ENCODE data around the gene LRRC74B.
"Not testable (repeated sequence)": the region's sequence is repeated elsewhere in the genome, so short reads cannot be mapped to it uniquely, and the experiment has no call there.

LRRC74B gene

GRCh38 chr22:21069375-21069774 lies 23.6 kb downstream of the LRRC74B start:
- H3K4me3 ChIP-seq (ENCODE audit: low read length): no peak overlapping the region
- H3K27me3 ChIP-seq (ENCODE audit: control insufficient read depth, insufficient read depth, low read length): no peaks in the 10 kb centered on the region
- no peaks in the 10 kb centered on the region for H3K9me3 ChIP-seq (ENCODE audit: control insufficient read depth, low read depth, low read length)
- no peak overlapping the region for H3K9ac ChIP-seq (ENCODE audit: low read length)
- H3K27ac ChIP-seq (ENCODE audit: low read length): no peak overlapping the region
- no peaks in the 10 kb centered on the region for H3K36me3 ChIP-seq (ENCODE audit: control insufficient read depth, low read depth, low read length)
- H3K4me1 ChIP-seq (ENCODE audit: control insufficient read depth, low read depth, low read length): no peaks in the 10 kb centered on the region

- Histone ChIP-seq H3K9ac (ENCODE audit: low read length) (no peak overlapping the region), H3K36me3 (ENCODE audit: control insufficient read depth, low read depth, low read length) (no peaks in the 10 kb centered on the region), H3K9me3 (ENCODE audit: control insufficient read depth, low read depth, low read length) (no peaks in the 10 kb centered on the region), H3K4me1 (ENCODE audit: control insufficient read depth, low read depth, low read length) (no peaks in the 10 kb centered on the region), H3K27me3 (ENCODE audit: control insufficient read depth, insufficient read depth, low read length) (no peaks in the 10 kb centered on the region), H3K27ac (ENCODE audit: low read length) (no peak overlapping the region), H3K4me3 (ENCODE audit: low read length) (no peak overlapping the region)
Measured at GRCh38 chr22:21070690-21071615, 25.2 kb downstream of the LRRC74B start.

DNA sequence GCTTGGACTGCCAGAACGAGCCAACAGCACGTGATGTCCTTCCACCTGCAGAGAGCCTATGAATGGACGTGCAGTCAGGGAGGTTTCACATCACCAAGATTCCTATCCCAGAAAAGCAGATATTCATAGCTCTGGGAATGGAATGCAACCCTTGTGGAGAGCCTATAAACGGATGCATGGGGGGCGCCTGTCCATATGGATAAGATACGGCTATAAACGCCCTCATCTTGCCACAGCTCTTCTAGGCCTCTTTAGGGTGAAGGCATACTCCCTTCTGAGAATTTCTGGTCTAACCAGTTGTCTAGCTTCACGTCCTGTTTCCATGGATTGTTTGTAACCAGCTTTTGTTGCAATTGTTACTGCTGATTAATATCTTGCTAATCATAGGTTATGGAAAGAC lies 26.1 kb downstream of the LRRC74B start:
- H3K4me3 ChIP-seq (ENCODE audit: low read length); H3K36me3 ChIP-seq (ENCODE audit: control insufficient read depth, low read depth, low read length); H3K9ac ChIP-seq (ENCODE audit: low read length); H3K9me3 ChIP-seq (ENCODE audit: control insufficient read depth, low read depth, low read length); H3K27me3 ChIP-seq (ENCODE audit: control insufficient read depth, insufficient read depth, low read length); H3K27ac ChIP-seq (ENCODE audit: low read length); H3K4me1 ChIP-seq (ENCODE audit: control insufficient read depth, low read depth, low read length): not testable (repeated sequence)

GRCh38 chr22:21073023-21073422 lies 27.3 kb downstream of the LRRC74B start:
- Histone ChIP-seq H3K9me3 (ENCODE audit: control insufficient read depth, low read depth, low read length) (no peaks in the 10 kb centered on the region), H3K27ac (ENCODE audit: low read length) (no peak overlapping the region), H3K36me3 (ENCODE audit: control insufficient read depth, low read depth, low read length) (no peaks in the 10 kb centered on the region), H3K4me1 (ENCODE audit: control insufficient read depth, low read depth, low read length) (no peaks in the 10 kb centered on the region), H3K4me3 (ENCODE audit: low read length) (no peak overlapping the region), H3K9ac (ENCODE audit: low read length) (no peak overlapping the region), H3K27me3 (ENCODE audit: control insufficient read depth, insufficient read depth, low read length) (no peaks in the 10 kb centered on the region)

DNA sequence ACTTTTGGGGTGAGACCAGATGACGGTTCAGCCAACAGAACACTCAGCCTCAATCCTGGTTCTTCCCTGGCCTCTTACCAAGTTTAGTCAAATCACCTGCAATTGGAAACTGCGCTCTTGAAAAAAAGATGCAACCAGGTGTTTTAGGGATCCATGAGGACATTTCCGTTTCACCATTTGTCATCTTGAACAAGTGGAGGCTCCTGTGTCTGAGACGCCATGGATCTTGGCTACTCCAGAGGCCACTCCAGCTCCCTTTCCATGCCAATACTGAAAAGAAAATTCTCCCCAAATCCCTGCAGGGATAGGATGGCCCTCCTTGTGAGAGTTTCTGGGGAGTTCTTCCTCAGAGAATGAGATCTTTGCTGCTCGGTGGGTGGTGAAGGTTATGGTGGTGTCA lies 27.7 kb downstream of the LRRC74B start:
- Histone ChIP-seq H3K27me3 (ENCODE audit: control insufficient read depth, insufficient read depth, low read length) (no peaks in the 10 kb centered on the region), H3K36me3 (ENCODE audit: control insufficient read depth, low read depth, low read length) (no peaks in the 10 kb centered on the region), H3K27ac (ENCODE audit: low read length) (no peak overlapping the region), H3K9ac (ENCODE audit: low read length) (no peak overlapping the region), H3K9me3 (ENCODE audit: control insufficient read depth, low read depth, low read length) (no peaks in the 10 kb centered on the region), H3K4me1 (ENCODE audit: control insufficient read depth, low read depth, low read length) (no peaks in the 10 kb centered on the region), H3K4me3 (ENCODE audit: low read length) (no peak overlapping the region)

DNA sequence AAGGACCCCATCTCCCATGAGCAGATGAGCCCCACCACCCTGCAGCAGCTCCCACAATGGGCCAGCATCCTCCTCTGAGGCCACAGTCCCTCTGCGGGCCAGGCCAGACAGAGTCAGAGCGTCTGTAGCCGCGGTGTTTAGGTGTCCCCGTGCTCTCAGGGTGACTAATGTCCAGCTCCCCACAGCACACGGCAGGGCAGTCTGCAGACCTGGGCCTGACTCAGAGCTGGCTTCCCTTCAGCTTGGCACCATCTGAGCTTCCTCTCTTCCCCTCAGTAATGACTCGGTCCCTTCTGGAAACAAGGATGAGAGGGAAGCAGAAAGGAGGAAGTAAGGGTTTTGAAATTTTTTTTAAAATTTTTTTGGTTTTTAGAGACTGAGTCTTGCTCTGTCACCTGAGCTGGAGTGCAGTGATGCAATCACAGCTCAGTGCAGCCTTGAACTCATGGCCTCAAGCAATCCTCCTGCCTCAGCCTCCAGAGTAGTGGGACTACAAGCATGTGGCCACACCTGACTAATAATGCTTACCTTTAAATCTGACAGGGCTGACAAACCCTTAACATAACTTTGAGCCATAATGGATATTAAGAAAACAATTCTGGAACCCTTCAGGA lies 28.5 kb downstream of the LRRC74B start:
- no peak overlapping the region for H3K9ac ChIP-seq (ENCODE audit: low read length)
- H3K27me3 ChIP-seq (ENCODE audit: control insufficient read depth, insufficient read depth, low read length): no peaks in the 10 kb centered on the region
- no peaks in the 10 kb centered on the region for H3K36me3 ChIP-seq (ENCODE audit: control insufficient read depth, low read depth, low read length)
- H3K4me1 ChIP-seq (ENCODE audit: control insufficient read depth, low read depth, low read length): no peaks in the 10 kb centered on the region
- no peak overlapping the region for H3K27ac ChIP-seq (ENCODE audit: low read length)
- H3K4me3 ChIP-seq (ENCODE audit: low read length): no peak overlapping the region
- no peaks in the 10 kb centered on the region for H3K9me3 ChIP-seq (ENCODE audit: control insufficient read depth, low read depth, low read length)

GRCh38 chr22:21075516-21076138 lies 29.9 kb downstream of the LRRC74B start:
- H3K9ac ChIP-seq (ENCODE audit: low read length): no peak overlapping the region
- H3K9me3 ChIP-seq (ENCODE audit: control insufficient read depth, low read depth, low read length): no peaks in the 10 kb centered on the region
- H3K4me1 ChIP-seq (ENCODE audit: control insufficient read depth, low read depth, low read length): no peaks in the 10 kb centered on the region
- no peaks in the 10 kb centered on the region for H3K27me3 ChIP-seq (ENCODE audit: control insufficient read depth, insufficient read depth, low read length)
- H3K27ac ChIP-seq (ENCODE audit: low read length): no peak overlapping the region
- no peak overlapping the region for H3K4me3 ChIP-seq (ENCODE audit: low read length)
- no peaks in the 10 kb centered on the region for H3K36me3 ChIP-seq (ENCODE audit: control insufficient read depth, low read depth, low read length)

DNA sequence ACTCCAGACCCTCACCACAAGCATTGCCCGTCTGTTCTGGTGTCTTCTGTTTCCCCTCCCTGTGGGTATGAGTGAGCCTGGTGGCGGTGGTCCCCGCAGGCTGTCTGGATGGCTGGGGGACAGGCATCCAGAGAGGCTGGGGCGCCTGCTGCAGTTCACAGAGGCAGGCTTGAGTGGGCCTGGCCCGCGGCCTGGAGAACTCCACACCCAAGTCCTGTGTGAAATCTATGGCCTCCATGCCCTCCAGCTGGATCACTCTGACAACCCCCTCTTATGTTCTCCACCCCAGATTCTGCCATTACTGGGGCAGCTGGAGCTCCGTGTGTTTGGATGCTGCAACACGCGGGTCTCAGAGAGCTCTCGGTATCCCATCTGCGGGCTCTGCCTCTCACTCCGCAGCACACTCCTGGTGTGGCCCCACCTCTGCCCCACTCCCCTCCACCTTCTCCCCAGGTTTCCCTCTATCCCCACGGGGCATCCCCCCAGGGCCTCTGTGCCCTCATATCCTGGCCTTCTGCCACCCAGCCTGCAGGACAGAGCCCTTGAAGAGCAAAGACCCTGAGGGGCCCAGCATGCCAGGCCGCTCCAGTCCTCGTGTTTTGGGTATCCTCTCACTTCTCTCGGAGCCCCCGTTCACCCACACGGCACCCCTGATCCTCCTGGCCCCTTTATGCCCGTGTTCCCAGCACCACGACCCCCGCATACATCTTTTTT lies 31.3 kb downstream of the LRRC74B start:
- Histone ChIP-seq H3K9me3 (ENCODE audit: control insufficient read depth, low read depth, low read length) (no peaks in the 10 kb centered on the region), H3K4me1 (ENCODE audit: control insufficient read depth, low read depth, low read length) (no peaks in the 10 kb centered on the region), H3K27me3 (ENCODE audit: control insufficient read depth, insufficient read depth, low read length) (no peaks in the 10 kb centered on the region)

GRCh38 chr22:21077884-21078508 lies 32.2 kb downstream of the LRRC74B start:
- Histone ChIP-seq H3K4me3 (ENCODE audit: low read length) (no peak overlapping the region), H3K9ac (ENCODE audit: low read length) (no peak overlapping the region), H3K27me3 (ENCODE audit: control insufficient read depth, insufficient read depth, low read length) (no peaks in the 10 kb centered on the region), H3K9me3 (ENCODE audit: control insufficient read depth, low read depth, low read length) (no peaks in the 10 kb centered on the region), H3K27ac (ENCODE audit: low read length) (no peak overlapping the region), H3K36me3 (ENCODE audit: control insufficient read depth, low read depth, low read length) (no peaks in the 10 kb centered on the region), H3K4me1 (ENCODE audit: control insufficient read depth, low read depth, low read length) (no peaks in the 10 kb centered on the region)

More for the DNA sequence above, 31.3 kb downstream of the LRRC74B start:
- H3K4me3 ChIP-seq (ENCODE audit: low read length): no peak overlapping the region
- H3K27ac ChIP-seq (ENCODE audit: low read length): no peak overlapping the region
- no peaks in the 10 kb centered on the region for H3K36me3 ChIP-seq (ENCODE audit: control insufficient read depth, low read depth, low read length)
- no peak overlapping the region for H3K9ac ChIP-seq (ENCODE audit: low read length)

DNA sequence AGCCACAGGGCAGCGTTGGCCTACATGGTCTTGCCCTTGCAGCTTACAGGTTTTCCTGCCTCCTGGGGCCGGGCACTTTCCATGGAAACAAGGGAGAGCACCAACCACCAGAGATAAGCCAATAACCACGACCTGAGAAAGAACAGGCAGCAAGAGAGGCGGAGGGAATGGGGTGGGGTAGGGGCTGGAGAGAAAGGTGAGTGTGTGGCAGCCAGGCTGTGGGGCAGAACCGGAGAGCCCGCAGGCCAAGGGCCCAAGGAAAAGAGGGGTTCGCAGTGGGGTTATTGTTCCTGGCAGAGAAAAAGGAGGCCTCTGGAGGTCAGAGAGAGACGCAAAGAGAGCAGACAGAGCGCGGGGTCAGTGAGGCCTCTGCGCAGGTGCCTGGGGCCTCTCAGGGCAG lies 33.2 kb downstream of the LRRC74B start:
- Histone ChIP-seq H3K27ac (ENCODE audit: low read length) (no peak overlapping the region), H3K36me3 (ENCODE audit: control insufficient read depth, low read depth, low read length) (no peaks in the 10 kb centered on the region), H3K4me3 (ENCODE audit: low read length) (no peak overlapping the region), H3K9me3 (ENCODE audit: control insufficient read depth, low read depth, low read length) (no peaks in the 10 kb centered on the region), H3K9ac (ENCODE audit: low read length) (no peak overlapping the region), H3K4me1 (ENCODE audit: control insufficient read depth, low read depth, low read length) (no peaks in the 10 kb centered on the region), H3K27me3 (ENCODE audit: control insufficient read depth, insufficient read depth, low read length) (no peaks in the 10 kb centered on the region)

- Histone ChIP-seq H3K36me3 (ENCODE audit: control insufficient read depth, low read depth, low read length) (no peaks in the 10 kb centered on the region), H3K4me3 (ENCODE audit: low read length) (no peak overlapping the region), H3K9me3 (ENCODE audit: control insufficient read depth, low read depth, low read length) (no peaks in the 10 kb centered on the region), H3K4me1 (ENCODE audit: control insufficient read depth, low read depth, low read length) (no peaks in the 10 kb centered on the region), H3K27ac (ENCODE audit: low read length) (no peak overlapping the region), H3K9ac (ENCODE audit: low read length) (no peak overlapping the region), H3K27me3 (ENCODE audit: control insufficient read depth, insufficient read depth, low read length) (no peaks in the 10 kb centered on the region)
Measured at GRCh38 chr22:21079493-21079892, 33.7 kb downstream of the LRRC74B start.
